PFSK-1 (cell line): ENCODE measurements around the gene TRHDE.

ENCODE experiments used
- FOXP2 ChIP-seq: optimal IDR thresholded peaks from 2 replicates; pipeline ENCODE3; 2011; ENCODE audit warnings: borderline replicate concordance, control low read depth, inconsistent platforms; ENCODE audit not compliant: insufficient read depth; ENCODE audit errors: extremely low read length, extremely low read depth
- POLR2AphosphoS5 ChIP-seq: IDR thresholded peaks from 2 replicates; pipeline ENCODE4 v1.6.1; 2012; ENCODE audit warnings: low read depth, mild to moderate bottlenecking, control low read depth, low read length, moderate library complexity
- REST ChIP-seq, 2 experiments: IDR thresholded peaks; 2 replicates each; pipeline versions ENCODE4 v1.6.1 to v1.8.0; 2011 to 2012; ENCODE audit warnings: low read depth in 2 of 2, low read length in 2 of 2, control low read depth in 1 of 2, inconsistent platforms in 1 of 2, mild to moderate bottlenecking in 1 of 2, moderate library complexity in 1 of 2; ENCODE audit not compliant: insufficient read depth in 1 of 2
- SIN3A ChIP-seq: IDR thresholded peaks from 2 replicates; pipeline ENCODE4 v1.6.1; 2012; ENCODE audit warnings: mild to moderate bottlenecking, low read length, moderate library complexity, borderline replicate concordance; ENCODE audit not compliant: insufficient read depth
- TAF1 ChIP-seq: IDR thresholded peaks from 2 replicates; pipeline ENCODE4 v1.6.1; 2012; ENCODE audit warnings: low read length, control low read depth, borderline replicate concordance; ENCODE audit not compliant: insufficient read depth

Gene TRHDE

GRCh38 chr12:72365151-72365550 is 93.0 kb downstream of the TRHDE start:
- TF ChIP-seq POLR2AphosphoS5 (no peak), SIN3A (no peak), REST (IDR thresholded peaks at IDR 0.05; ENCODE audit: insufficient read depth in 1 of 2, low read depth in 2 of 2, low read length in 2 of 2) (no peak), FOXP2 (no peak), TAF1 (no peak)

GRCh38 chr12:72366255-72366654 is 94.1 kb downstream of the TRHDE start:
- TF ChIP-seq TAF1 (no peak), SIN3A (no peak), REST (IDR thresholded peaks at IDR 0.05; ENCODE audit: insufficient read depth in 1 of 2, low read depth in 2 of 2, low read length in 2 of 2) (no peak), FOXP2 (no peak), POLR2AphosphoS5 (no peak)

GRCh38 chr12:72368298-72368697 is 96.1 kb downstream of the TRHDE start:
- TF ChIP-seq TAF1: no peak
- no peak for TF ChIP-seq POLR2AphosphoS5
- TF ChIP-seq FOXP2: no peak
- TF ChIP-seq REST (IDR thresholded peaks at IDR 0.05; ENCODE audit: insufficient read depth in 1 of 2, low read depth in 2 of 2, low read length in 2 of 2): no peak

- no peak for TF ChIP-seq SIN3A
- TF ChIP-seq TAF1: no peak
- no peak for TF ChIP-seq POLR2AphosphoS5
- TF ChIP-seq REST (IDR thresholded peaks at IDR 0.05; ENCODE audit: insufficient read depth in 1 of 2, low read depth in 2 of 2, low read length in 2 of 2): no peak
- TF ChIP-seq FOXP2: no peak
These were observed 96.7 kb downstream of the TRHDE start for GRCh38 chr12:72368719-72369422.

- TF ChIP-seq FOXP2 (no peak), TAF1 (no peak), SIN3A (no peak), REST (IDR thresholded peaks at IDR 0.05; ENCODE audit: insufficient read depth in 1 of 2, low read depth in 2 of 2, low read length in 2 of 2) (no peak), POLR2AphosphoS5 (no peak)
These were observed 97.3 kb downstream of the TRHDE start for GRCh38 chr12:72369423-72369959.
